SHP77 (cell line): ENCODE data around the gene LLCFC1.

Experiments used
- DNase-seq, 2 experiments: peaks; one replicate each; lab custom pipeline; 2025; lab: John Stamatoyannopoulos, UW

Gene LLCFC1

GRCh38 chr7:142939226-142939910 is at the start of gene LLCFC1:
TSS of gene LLCFC1 (plus strand) at chr7:142939484. CDS start at chr7:142939622, 138 bp downstream.
- DNase-seq = peak; percentile 0 to 1

GRCh38 chr7:142889816-142890215 is 49.5 kb upstream of the LLCFC1 start:
- DNase-seq = no peak

- no peak for DNase-seq
These were observed 48.3 kb upstream of the LLCFC1 start for GRCh38 chr7:142890874-142891485.

GRCh38 chr7:142891490-142892082 is 47.7 kb upstream of the LLCFC1 start:
- no peak for DNase-seq

- DNase-seq = no peak
These were observed 46.3 kb upstream of the LLCFC1 start for GRCh38 chr7:142892951-142893350.

- DNase-seq = no peak
These were observed 44.9 kb upstream of the LLCFC1 start for GRCh38 chr7:142894112-142894984.

GRCh38 chr7:142894985-142895593 is 44.2 kb upstream of the LLCFC1 start:
- no peak for DNase-seq

- DNase-seq = no peak
These were observed 43.1 kb upstream of the LLCFC1 start for GRCh38 chr7:142896151-142896550.

- no peak for DNase-seq
These were observed 42.4 kb upstream of the LLCFC1 start for GRCh38 chr7:142896741-142897379.

- DNase-seq = no peak
These were observed 41.6 kb upstream of the LLCFC1 start for GRCh38 chr7:142897691-142898090.

- DNase-seq = no peak
These were observed 40.7 kb upstream of the LLCFC1 start for GRCh38 chr7:142898377-142899170.

- no peak for DNase-seq
These were observed 39.6 kb upstream of the LLCFC1 start for GRCh38 chr7:142899661-142900060.

- no peak for DNase-seq
These were observed 37.6 kb upstream of the LLCFC1 start for GRCh38 chr7:142901426-142902259.

GRCh38 chr7:142904128-142904527 is 35.2 kb upstream of the LLCFC1 start:
- DNase-seq = no peak

- no peak for DNase-seq
These were observed 33.5 kb upstream of the LLCFC1 start for GRCh38 chr7:142905759-142906158.

- no peak for DNase-seq
These were observed 32.6 kb upstream of the LLCFC1 start for GRCh38 chr7:142906643-142907042.

- no peak for DNase-seq
These were observed 31.0 kb upstream of the LLCFC1 start for GRCh38 chr7:142908290-142908689.

GRCh38 chr7:142908921-142909890 is 30.1 kb upstream of the LLCFC1 start:
- DNase-seq = no peak

GRCh38 chr7:142910031-142910433 is 29.3 kb upstream of the LLCFC1 start:
- no peak for DNase-seq
